ENCODE measurements around the gene ERVH48-1.
"Not testable (repeated sequence)": the region's sequence is repeated elsewhere in the genome, so short reads cannot be mapped to it uniquely, and the experiment has no call there.

- not testable (repeated sequence) for TF ChIP-seq CTCF (IDR thresholded peaks at IDR 0.05 in 8 of 11, conservative IDR thresholded peaks at IDR 0.05 in 3 of 11); POLR2AphosphoS5 (IDR thresholded peaks at IDR 0.05); POLR2A (IDR thresholded peaks at IDR 0.05)
Observed at GRCh38 chr21:42958122-42958521, 32.7 kb upstream of the ERVH48-1 start.

Measured in spleen (tissue), 7 donors.